Omental fat pad (tissue), 4 donors: Measurements from ENCODE around the gene DTL. TPM values are rescaled to one million over a fixed set of nuclear protein-coding genes. Genes with fewer than 3 reads are reported as not detected.

Experiments
- ATAC-seq: fragments of 150-250 bp; one replicate; pipeline ENCODE4 v1.9.1; 2016; ENCODE audit warnings: mild to moderate bottlenecking, moderate library complexity; ENCODE audit not compliant: low FRiP score
- DNase-seq: peaks from one replicate; pipeline ENCODE4 v3.0.0-alpha.2; 2019; ENCODE audit warnings: low spot score
- CTCF ChIP-seq, 3 donors: fragments of 450-650 bp; IDR thresholded peaks; one replicate each; pipeline ENCODE4 v1.5.1; 2016 to 2017; ENCODE audit warnings: antibody characterized with exemption in 3 of 3, mild to moderate bottlenecking in 3 of 3, moderate library complexity in 2 of 3
- total RNA-seq, 4 donors: library from RNA; depleted of rRNA; stranded (reverse); fragments of >200 nt; gene quantifications; one replicate each; pipeline ENCODE4 v1.1.0, GENCODE V29; 2016

Gene DTL
- total RNA-seq, 4 donors from 2014 or later, result 0.60 to 1.4 (median 0.77) TPM

- ATAC-seq, result no peak
These were observed 5.3 kb downstream of the DTL start for GRCh38 chr1:212040629-212041412.

GRCh38 chr1:212042436-212042835 is 6.9 kb downstream of the DTL start:
- no peak for DNase-seq
- TF ChIP-seq CTCF (IDR thresholded peaks at IDR 0.05), result no peak
- ATAC-seq, result no peak

More at GRCh38 chr1:212040629-212041412, 5.3 kb downstream of the DTL start:
- DNase-seq, result no peak
- TF ChIP-seq CTCF (IDR thresholded peaks at IDR 0.05), result no peak

- DNase-seq, result no peak
- TF ChIP-seq CTCF (IDR thresholded peaks at IDR 0.05), result no peak
- no peak for ATAC-seq
These were observed 9.3 kb downstream of the DTL start for GRCh38 chr1:212044851-212045250.

GRCh38 chr1:212045981-212046380 is 10.4 kb downstream of the DTL start:
- no peak for DNase-seq
- ATAC-seq, result no peak
- no peak for TF ChIP-seq CTCF (IDR thresholded peaks at IDR 0.05)

- DNase-seq (no peak), ATAC-seq (no peak)
- TF ChIP-seq CTCF (IDR thresholded peaks at IDR 0.05), result no peak
These were observed 18.4 kb downstream of the DTL start for GRCh38 chr1:212053993-212054392.

GRCh38 chr1:212055333-212055732 is 19.8 kb downstream of the DTL start:
- DNase-seq (no peak), ATAC-seq (no peak)
- no peak for TF ChIP-seq CTCF (IDR thresholded peaks at IDR 0.05)
